NCI-H446 (cell line): ENCODE data around the gene TUG1.

Experiments
- DNase-seq, 2 experiments: peaks; one replicate each; lab custom pipeline; 2025; lab: John Stamatoyannopoulos, UW

The TUG1 gene

GRCh38 chr22:30968924-30969531 is at the start of gene TUG1:
TUG1 (plus strand) TSS chr22:30969265.
- DNase-seq = peak; percentile 96 to 98

GRCh38 chr22:30919973-30920372 is 49.1 kb upstream of the TUG1 start:
- no peak for DNase-seq

DNA sequence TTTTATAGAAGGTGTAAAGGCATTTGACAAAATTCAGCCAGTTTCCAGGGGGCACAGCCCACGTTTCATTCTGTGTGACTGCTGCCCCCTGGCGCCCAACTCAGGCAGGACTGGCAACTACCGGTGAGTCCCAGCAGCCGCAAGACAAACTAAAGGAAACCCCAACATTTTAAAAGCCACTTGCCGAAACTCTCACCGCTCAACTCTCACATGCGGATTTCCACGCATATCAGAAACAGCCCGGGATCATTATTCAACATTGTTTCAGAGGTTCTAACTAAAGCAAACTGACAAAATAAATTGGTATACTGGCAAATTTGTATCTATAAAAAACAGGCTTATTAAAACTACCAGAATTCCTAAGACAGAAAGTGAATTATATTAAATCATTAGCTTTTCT is 48.7 kb upstream of the TUG1 start:
- peak; percentile 60 to 82 for DNase-seq

GRCh38 chr22:30921108-30921507 is 48.0 kb upstream of the TUG1 start:
- DNase-seq = no peak

DNA sequence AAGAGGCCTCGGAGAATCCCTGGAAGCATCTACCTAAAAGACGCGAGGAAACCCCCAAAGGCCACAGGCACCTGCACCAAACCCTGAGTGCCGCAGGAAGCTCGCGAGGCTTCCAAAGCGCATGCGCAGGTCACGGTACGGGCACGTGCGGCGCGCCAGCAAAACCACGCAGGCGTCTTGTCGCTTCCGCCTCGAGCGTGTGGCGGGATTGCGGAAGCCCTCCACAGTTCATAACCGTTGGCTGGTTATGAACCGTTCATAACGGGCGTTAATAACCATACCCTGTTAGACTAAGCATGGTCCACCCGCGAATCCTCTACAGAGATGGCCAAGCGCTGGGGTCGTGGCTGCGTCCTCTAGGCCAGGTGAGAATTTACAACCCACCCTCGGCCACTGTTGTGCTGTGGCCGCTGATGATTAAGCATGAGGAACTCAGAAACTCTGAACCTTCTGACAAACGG is 46.9 kb upstream of the TUG1 start:
- DNase-seq = no peak

- DNase-seq = no peak
These were observed 45.7 kb upstream of the TUG1 start for GRCh38 chr22:30923168-30923900.

- no peak for DNase-seq
These were observed 43.4 kb upstream of the TUG1 start for GRCh38 chr22:30925667-30926066.

DNA sequence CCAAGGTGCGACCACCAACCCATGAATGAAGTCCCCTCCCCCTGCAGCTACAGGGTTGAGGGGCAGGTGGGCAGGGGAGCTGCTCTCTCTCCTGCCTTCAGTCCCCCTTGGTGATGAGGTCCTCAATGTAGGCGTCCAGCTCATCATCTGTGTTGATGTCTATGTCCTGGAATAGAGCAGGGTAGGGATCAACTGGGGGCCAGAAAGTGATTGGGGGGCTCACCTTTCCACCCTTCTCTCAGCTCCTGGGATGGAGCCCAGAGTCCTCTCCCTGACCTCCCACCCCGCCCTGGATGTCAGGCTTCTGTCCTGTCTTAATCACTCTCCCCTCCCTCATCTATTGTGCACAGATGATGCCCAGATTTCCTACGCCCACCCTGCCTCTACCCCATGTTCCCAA is 42.4 kb upstream of the TUG1 start:
- DNase-seq = no peak

DNA sequence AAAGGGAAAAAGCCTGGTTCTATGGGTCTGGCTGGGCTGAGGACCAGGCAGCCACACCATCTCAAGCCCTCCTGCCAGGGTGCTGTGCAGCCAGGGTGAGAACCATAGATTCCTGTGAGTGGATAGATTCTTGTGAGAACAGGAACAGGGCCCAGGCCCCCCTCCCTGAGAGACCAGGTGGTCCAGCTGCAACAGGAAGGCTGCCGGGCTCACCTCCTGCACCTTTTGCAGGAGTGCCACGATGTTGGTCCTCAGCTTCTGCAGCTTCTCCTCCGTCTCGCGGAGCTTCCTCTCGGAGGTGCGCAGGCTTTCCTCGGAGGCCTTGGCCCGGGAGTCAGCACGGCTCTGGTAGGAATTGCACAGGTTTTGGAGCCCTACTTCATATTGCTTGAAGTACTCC is 41.3 kb upstream of the TUG1 start:
- no peak for DNase-seq

GRCh38 chr22:30928401-30928800 is 40.7 kb upstream of the TUG1 start:
- no peak for DNase-seq

GRCh38 chr22:30930228-30930627 is 38.8 kb upstream of the TUG1 start:
- no peak for DNase-seq

DNA sequence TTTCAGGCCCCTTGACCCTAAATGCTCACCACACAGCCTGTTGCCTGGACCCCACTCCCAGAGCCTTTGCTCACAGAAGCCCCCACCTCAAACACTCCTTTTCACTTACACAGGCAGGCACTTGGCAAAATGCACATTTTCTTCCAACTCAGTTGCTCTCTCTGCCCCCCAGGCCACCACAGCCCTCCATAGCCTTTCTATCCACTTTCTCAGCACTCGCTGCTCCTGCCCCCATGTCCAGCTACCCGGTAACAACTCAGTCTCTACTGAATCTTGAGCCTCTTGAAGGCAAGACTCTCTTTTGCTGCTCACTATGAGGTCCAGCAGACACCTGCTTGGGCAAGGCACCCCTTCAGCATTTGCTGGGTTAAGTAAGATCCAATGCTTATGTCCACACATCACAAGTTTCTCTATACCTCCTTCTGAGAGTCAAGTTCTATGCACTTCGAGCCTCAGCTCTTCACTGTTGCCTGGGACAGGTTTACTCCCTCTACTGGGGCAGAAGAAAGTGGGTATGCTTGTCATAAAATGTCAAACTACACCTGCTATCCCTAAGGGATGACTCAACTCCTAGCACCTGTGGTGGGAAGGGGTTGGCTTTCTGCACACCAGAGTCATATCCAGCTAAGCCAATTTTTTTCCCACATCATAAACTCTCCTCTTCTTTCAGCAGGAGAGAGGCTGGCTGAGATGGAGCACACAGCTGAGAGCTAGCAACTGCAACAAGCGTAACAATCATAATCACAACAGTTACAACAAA is 37.3 kb upstream of the TUG1 start:
- DNase-seq = no peak

DNA sequence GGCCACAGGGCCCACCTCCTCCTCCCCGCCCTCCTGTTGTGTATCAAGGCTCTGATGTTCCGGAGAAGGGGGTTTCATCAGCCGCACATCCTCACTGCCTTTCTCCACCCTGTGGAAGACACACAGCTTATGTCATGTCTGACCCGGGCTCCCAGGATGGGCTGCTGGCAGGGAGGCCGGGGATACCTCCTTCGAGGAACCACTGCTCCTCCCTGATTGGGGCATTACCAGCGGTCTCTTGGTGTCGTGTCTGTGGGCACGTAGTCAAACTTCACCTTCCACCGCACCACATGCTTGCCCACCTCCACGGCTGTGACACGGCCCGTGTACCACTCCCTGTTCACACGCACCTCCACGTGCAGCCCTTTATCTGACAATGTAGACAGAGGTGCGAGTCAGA is 36.4 kb upstream of the TUG1 start:
- no peak for DNase-seq

- DNase-seq = no peak
These were observed 35.6 kb upstream of the TUG1 start for GRCh38 chr22:30933457-30933856.

DNA sequence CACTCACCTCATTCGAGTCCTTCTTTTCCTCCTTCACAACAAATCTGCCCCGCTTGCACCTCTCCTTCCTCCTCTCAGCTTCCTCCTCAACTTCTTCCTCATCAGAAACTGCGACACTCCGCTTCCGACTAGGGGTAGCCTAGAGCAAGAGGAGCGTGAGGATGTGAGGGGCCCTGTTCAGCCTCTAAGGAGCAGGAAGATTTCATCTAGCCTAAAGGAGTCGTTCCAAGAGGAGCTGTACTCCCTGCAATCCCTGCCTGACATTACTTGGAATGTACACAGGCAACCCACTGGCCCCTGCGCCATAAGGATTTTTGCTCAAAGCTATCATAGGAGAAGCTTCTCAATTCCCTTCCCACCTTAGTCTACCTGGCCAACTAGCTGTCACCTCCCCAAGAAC is 35.0 kb upstream of the TUG1 start:
- no peak for DNase-seq

- no peak for DNase-seq
These were observed 28.2 kb upstream of the TUG1 start for GRCh38 chr22:30940685-30941362.

GRCh38 chr22:30941363-30941740 is 27.7 kb upstream of the TUG1 start:
- no peak for DNase-seq

DNA sequence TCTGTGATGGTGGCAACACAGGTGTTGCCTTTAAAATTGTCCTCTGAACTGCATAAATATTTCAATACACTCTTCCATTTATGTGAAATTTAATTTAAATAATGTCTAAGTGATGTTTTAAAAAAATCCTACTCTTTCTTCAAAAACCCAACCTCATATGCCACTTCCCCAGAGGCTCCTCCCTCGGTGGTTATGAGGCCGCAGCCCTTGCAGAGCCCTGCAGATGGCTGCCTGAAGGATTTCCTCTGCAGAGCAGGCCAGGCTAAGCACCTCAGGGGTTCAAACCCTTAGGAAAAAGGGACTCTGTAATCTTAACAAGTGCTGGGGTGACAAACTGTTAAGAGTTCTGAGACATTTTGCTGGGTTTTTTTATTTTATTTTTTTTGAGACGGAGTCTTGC is 25.7 kb upstream of the TUG1 start:
- DNase-seq = no peak

GRCh38 chr22:30944986-30945385 is 24.1 kb upstream of the TUG1 start:
- DNase-seq = no peak

DNA sequence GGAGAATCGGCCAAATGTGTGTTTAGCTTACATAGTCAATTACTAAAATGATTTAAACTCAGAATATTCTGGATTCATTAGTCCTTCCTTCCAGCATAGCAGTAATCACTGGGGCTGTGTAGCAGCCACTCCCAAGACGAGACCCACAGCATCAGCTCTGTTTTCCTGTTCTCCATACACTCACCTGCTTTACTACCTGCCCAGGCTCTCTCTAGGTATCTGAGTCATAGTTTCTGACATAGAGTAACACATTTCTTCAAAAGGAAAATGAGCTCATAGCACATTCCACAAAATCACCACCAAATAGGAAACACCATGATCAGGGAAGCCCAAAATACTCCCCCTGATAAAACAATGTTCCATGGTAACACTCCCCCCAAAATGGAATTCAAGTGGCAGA is 23.4 kb upstream of the TUG1 start:
- no peak for DNase-seq

DNA sequence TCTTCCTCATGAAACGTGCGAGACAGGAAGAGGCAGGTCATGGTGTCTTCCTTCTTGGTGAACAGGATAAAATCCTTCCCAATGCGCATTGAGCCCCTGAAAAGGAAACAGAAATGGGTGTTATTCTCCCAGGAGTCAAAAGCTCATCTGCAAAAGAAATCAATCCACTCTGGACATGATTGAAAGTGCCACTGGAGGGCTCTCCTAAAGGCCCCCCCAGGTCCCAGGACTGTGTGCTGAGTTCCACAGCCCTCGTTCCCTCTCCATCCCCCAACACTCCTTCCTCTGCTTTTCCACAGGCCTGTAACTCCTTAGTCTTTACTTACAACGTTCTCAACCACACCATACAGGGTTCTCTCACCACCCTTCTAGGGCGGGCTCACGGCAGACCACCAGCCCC is 22.7 kb upstream of the TUG1 start:
- DNase-seq = no peak

- peak; percentile 60 to 71 for DNase-seq
These were observed 21.8 kb upstream of the TUG1 start for GRCh38 chr22:30947173-30947815.
